ENCODE results near the gene ABCB9. TPM values are rescaled to one million over a fixed set of nuclear protein-coding genes. Genes with fewer than 3 reads are reported as not detected.

The ABCB9 gene
- total RNA-seq, 4 donors from 2014 or later: 0.40 to 15.3 (median 9.2) TPM

DNA sequence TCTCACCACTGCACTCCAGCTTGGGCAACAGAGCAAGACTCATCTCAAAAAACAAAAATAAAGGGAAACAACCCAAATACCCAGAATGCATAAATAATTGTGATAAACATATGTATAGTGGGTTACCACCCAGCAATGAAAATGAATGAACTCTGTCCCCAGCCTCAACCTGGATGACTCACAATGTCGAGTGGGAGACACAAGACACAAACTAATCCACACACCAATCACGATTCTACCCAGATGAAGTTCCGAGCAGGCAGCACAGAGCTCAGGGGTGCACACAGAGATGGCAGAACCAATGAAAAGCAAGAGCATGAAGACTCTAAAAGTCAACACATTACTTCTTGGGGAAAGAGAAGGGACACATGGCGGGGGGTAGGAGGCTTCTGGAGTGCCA, 27.1 kb downstream of the ABCB9 start:
- 76 to 82% methylated on average over 3 to 4 of the region's 4 CpGs for WGBS, 2 donors (ENCODE audit: low coverage in 1 of 2)
- H3K4me3 ChIP-seq: no peak overlapping the region
- in situ Hi-C loops (cut with MboI; ENCODE audit: low pct_ligation_motif_present in 1 of 4, low pct_unique_long_range_greater_than_20kb in 1 of 4, low sequenced_read_pairs in 3 of 4): no loop called here
- DNase-seq: no peak
- no peaks in the 10 kb centered on the region for H3K36me3 ChIP-seq
- no peak overlapping the region for H3K27ac ChIP-seq
- intact Hi-C loops (cut with DNase I; ENCODE audit: low total_unique reads): no loop called here
- TF ChIP-seq EP300 (IDR thresholded peaks at IDR 0.05; ENCODE audit: low read depth) (no peak), POLR2A (IDR thresholded peaks at IDR 0.05) (no peak), POLR2AphosphoS5 (IDR thresholded peaks at IDR 0.05) (no peak)
- TF ChIP-seq, protein P1, sequence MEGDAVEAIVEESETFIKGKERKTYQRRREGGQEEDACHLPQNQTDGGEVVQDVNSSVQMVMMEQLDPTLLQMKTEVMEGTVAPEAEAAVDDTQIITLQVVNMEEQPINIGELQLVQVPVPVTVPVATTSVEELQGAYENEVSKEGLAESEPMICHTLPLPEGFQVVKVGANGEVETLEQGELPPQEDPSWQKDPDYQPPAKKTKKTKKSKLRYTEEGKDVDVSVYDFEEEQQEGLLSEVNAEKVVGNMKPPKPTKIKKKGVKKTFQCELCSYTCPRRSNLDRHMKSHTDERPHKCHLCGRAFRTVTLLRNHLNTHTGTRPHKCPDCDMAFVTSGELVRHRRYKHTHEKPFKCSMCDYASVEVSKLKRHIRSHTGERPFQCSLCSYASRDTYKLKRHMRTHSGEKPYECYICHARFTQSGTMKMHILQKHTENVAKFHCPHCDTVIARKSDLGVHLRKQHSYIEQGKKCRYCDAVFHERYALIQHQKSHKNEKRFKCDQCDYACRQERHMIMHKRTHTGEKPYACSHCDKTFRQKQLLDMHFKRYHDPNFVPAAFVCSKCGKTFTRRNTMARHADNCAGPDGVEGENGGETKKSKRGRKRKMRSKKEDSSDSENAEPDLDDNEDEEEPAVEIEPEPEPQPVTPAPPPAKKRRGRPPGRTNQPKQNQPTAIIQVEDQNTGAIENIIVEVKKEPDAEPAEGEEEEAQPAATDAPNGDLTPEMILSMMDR (IDR thresholded peaks at IDR 0.05): no peak
- no peaks in the 10 kb centered on the region for H3K27me3 ChIP-seq
- H3K9me3 ChIP-seq: no peaks in the 10 kb centered on the region
- H3K4me1 ChIP-seq: peaks cover 0 to 6% (median 0%) of the 10 kb centered on the region in 4 donors

DNA sequence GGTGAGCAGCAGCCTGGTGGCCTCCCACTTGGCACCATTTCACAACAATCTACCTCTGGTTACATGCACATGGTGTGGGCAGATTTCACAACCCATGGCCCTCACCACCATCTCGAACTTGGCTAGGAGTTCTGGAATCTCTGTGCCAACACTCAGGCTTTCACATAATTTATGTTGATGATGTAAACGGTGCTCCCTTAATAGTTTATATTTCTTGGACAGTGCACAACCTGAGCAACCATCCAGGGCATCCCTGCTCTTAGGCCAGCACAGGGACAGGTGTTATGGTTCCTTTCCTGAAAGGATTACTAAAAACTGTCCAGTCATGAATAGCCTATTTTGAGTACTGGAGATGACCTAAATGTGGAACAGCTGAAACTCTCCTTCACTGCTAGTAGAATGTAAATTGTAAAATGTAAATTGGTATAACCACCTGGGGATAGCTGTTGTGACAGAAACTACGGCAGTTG, 28.6 kb downstream of the ABCB9 start:
- 76 to 79% methylated on average over 2 to 3 of the region's 3 CpGs for WGBS, 2 donors (ENCODE audit: low coverage in 1 of 2)
- Histone ChIP-seq H3K9me3 (no peaks in the 10 kb centered on the region), H3K4me1 (no peaks in the 10 kb centered on the region), H3K27ac (no peak overlapping the region), H3K4me3 (no peak overlapping the region), H3K36me3 (no peaks in the 10 kb centered on the region), H3K27me3 (no peaks in the 10 kb centered on the region)
- TF ChIP-seq, protein P1 (IDR thresholded peaks at IDR 0.05): no peak
- TF ChIP-seq POLR2AphosphoS5 (IDR thresholded peaks at IDR 0.05): no peak
- no peak for TF ChIP-seq POLR2A (IDR thresholded peaks at IDR 0.05)
- no peak for TF ChIP-seq EP300 (IDR thresholded peaks at IDR 0.05; ENCODE audit: low read depth)
- intact Hi-C loops (cut with DNase I; ENCODE audit: low total_unique reads): no loop called here
- in situ Hi-C loops (cut with MboI; ENCODE audit: low pct_ligation_motif_present in 1 of 4, low pct_unique_long_range_greater_than_20kb in 1 of 4, low sequenced_read_pairs in 3 of 4): no loop called here
- DNase-seq: no peak

DNA sequence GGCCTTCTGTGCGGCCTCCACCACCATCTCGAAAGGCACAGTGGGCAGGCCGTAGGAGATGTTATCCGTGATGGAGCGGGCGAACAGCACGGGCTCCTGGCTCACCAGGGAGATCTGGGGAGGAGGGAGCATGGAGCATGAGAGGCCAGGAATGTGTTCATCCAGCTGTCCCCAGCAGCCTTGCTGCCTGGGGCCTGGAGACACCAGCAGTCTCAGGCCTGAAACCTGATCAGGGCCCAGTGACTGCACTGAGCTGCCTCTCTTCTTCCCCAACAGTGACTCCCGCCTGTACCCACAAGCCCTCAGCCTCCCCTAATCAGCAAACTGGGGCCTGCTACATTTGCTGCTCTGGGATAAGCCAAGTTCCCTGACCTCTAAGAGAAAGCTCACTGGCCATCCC, 30.9 kb downstream of the ABCB9 start:
- WGBS, 2 donors (ENCODE audit: low coverage in 1 of 2): 96% methylated on average over 8 of the region's 8 CpGs; no CpG with 5 or more reads in 1 of the 2 donors
- TF ChIP-seq, protein P1 (IDR thresholded peaks at IDR 0.05): no peak
- TF ChIP-seq POLR2A (IDR thresholded peaks at IDR 0.05): no peak
- no peak for TF ChIP-seq EP300 (IDR thresholded peaks at IDR 0.05; ENCODE audit: low read depth)
- TF ChIP-seq POLR2AphosphoS5 (IDR thresholded peaks at IDR 0.05): no peak
- Histone ChIP-seq H3K4me1 (no peaks in the 10 kb centered on the region), H3K27ac (no peak overlapping the region), H3K27me3 (no peaks in the 10 kb centered on the region), H3K36me3 (no peaks in the 10 kb centered on the region), H3K9me3 (no peaks in the 10 kb centered on the region), H3K4me3 (no peak overlapping the region)
- intact Hi-C loops (cut with DNase I; ENCODE audit: low total_unique reads) (no loop called here), in situ Hi-C loops (cut with MboI; ENCODE audit: low pct_ligation_motif_present in 1 of 4, low pct_unique_long_range_greater_than_20kb in 1 of 4, low sequenced_read_pairs in 3 of 4) (no loop called here)
- no peak for DNase-seq

DNA sequence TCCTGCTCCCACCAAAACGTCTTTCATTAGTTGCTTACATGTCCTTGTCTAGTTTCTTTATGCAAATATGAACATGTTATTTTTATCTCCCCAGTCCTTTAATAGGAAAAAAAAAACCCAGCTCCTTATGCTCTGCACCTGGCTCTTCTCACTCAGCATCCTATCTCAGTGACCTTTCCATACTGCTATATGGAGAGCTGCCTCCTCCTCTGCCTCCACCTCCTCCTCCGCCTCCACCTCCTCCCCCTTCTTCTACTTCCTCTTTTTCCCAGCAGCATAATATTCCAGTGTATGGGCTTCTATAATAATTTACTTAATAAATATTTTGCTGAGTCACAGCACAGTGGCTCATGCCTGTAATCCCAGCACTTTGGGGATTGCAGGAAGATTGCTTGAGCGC, 31.5 kb downstream of the ABCB9 start:
- Histone ChIP-seq H3K4me1 (no peaks in the 10 kb centered on the region), H3K27ac (no peak overlapping the region), H3K9me3 (no peaks in the 10 kb centered on the region), H3K27me3 (no peaks in the 10 kb centered on the region), H3K4me3 (no peak overlapping the region), H3K36me3 (no peaks in the 10 kb centered on the region)
- in situ Hi-C loops (cut with MboI; ENCODE audit: low pct_ligation_motif_present in 1 of 4, low pct_unique_long_range_greater_than_20kb in 1 of 4, low sequenced_read_pairs in 3 of 4) (no loop called here), intact Hi-C loops (cut with DNase I; ENCODE audit: low total_unique reads) (no loop called here)
- WGBS, 2 donors (ENCODE audit: low coverage in 1 of 2): 50 to 71% methylated on average over 1 to 3 of the region's 3 CpGs
- TF ChIP-seq, protein P1 (IDR thresholded peaks at IDR 0.05): no peak
- TF ChIP-seq EP300 (IDR thresholded peaks at IDR 0.05; ENCODE audit: low read depth): no peak
- no peak for DNase-seq
